HepG2 (cell line): ENCODE data around the gene ADGRG1. TPM values are rescaled to one million over a fixed set of nuclear protein-coding genes. Genes with fewer than 3 reads are reported as not detected.

Source experiments
- ATAC-seq: fragments of 200-7000 bp; cut with Tn5 transposase; 3 replicates; pipeline ENCODE4 v1.9.1; 2020; ENCODE audit warnings: mild to moderate bottlenecking, moderate library complexity
- BruUV-seq: library from RNA; stranded (reverse); fragments of 400-500 nt; replicated peaks from 2 replicates; lab custom pipeline; 2021; lab: Mats Ljungman, UMichigan
- CTCF ChIA-PET: fragments of 300-600 bp; formaldehyde crosslinking; extraction: SDS; loops from one replicate; lab custom pipeline; 2021; ENCODE audit warnings: low total read pairs, inconsistent platforms, low intra/inter-chr PET ratio; lab: Yijun Ruan, JAX
- POLR2A ChIA-PET: fragments of 350-600 bp; sonication (Branson Sonifier 250); formaldehyde crosslinking; loops from one replicate; lab custom pipeline; 2020; ENCODE audit warnings: antibody characterized with exemption, inconsistent platforms; lab: Yijun Ruan, JAX
- DNase-seq: peaks from one replicate; pipeline ENCODE4 v3.0.0-alpha.2; 2015; ENCODE audit warnings: low spot score
- FAIRE-seq: peaks from 3 replicates; lab custom pipeline; 2011; peaks lifted over from hg19 to GRCh38; lab: Jason Lieb, UNC
- H2AFZ ChIP-seq: one replicate; pipeline ENCODE4 v1.6.1; 2011; ENCODE audit warnings: low read length, inconsistent platforms
- H3K27ac ChIP-seq: fragments of 300-600 bp; 3 replicates; pipeline ENCODE4 v1.8.0; 2011; ENCODE audit warnings: mixed run types, mild to moderate bottlenecking, mixed read lengths, low read length, inconsistent platforms; ENCODE audit not compliant: insufficient read depth; ENCODE audit errors: extremely low read length
- H3K27me3 ChIP-seq, 2 experiments: fragments of 200-600 bp in 1 of 2; 2 replicates in 1 of 2; 3 replicates in 1 of 2; pipeline versions ENCODE4 v1.6.0 to v1.8.0; 2011; ENCODE audit warnings: low read length in 2 of 2, mild to moderate bottlenecking in 2 of 2, moderate library complexity in 2 of 2, inconsistent platforms in 1 of 2; ENCODE audit not compliant: insufficient read depth in 2 of 2, control insufficient read depth in 1 of 2
- H3K36me3 ChIP-seq, 2 experiments: fragments of 200-600 bp in 1 of 2; replicated peaks in 1 of 2; 2 replicates in 1 of 2; 3 replicates in 1 of 2; pipeline versions ENCODE4 v1.5.1 to v1.8.0; 2011; ENCODE audit warnings: low read length in 2 of 2, inconsistent platforms in 1 of 2; ENCODE audit not compliant: insufficient read depth in 2 of 2, control insufficient read depth in 1 of 2
- H3K4me1 ChIP-seq: 2 replicates; pipeline ENCODE4 v1.5.1; 2012; ENCODE audit warnings: low read length, inconsistent platforms; ENCODE audit not compliant: insufficient read depth
- H3K4me2 ChIP-seq: 2 replicates; pipeline ENCODE4 v1.6.0; 2011; ENCODE audit warnings: low read depth, low read length, inconsistent platforms
- H3K4me3 ChIP-seq, 3 experiments: fragments of 200-600 bp in 1 of 3; sonication (generic), shearing (Covaris generic) in 1 of 3; replicated peaks in 1 of 3; 2 replicates each; pipeline ENCODE4 v1.5.1; 2011 to 2016; ENCODE audit warnings: low read length in 3 of 3, inconsistent platforms in 2 of 3, low read depth in 2 of 3, mild to moderate bottlenecking in 2 of 3, control low read depth in 1 of 3, mixed read lengths in 1 of 3; ENCODE audit not compliant: insufficient read depth in 1 of 3
- H3K79me2 ChIP-seq: one replicate; pipeline ENCODE4 v1.6.1; 2011; ENCODE audit warnings: low read length, inconsistent platforms; ENCODE audit not compliant: insufficient read depth
- H3K9ac ChIP-seq: 2 replicates; pipeline ENCODE4 v1.6.0; 2011; ENCODE audit warnings: mild to moderate bottlenecking, low read depth, low read length, inconsistent platforms; ENCODE audit not compliant: insufficient read depth
- H3K9me3 ChIP-seq: 2 replicates; pipeline ENCODE4 v1.5.1; 2012; ENCODE audit warnings: mild to moderate bottlenecking, low read length
- H4K20me1 ChIP-seq: 2 replicates; pipeline ENCODE4 v1.6.0; 2011; ENCODE audit warnings: inconsistent platforms, mild to moderate bottlenecking, low read length, moderate library complexity; ENCODE audit not compliant: insufficient read depth
- CHD2 ChIP-seq: IDR thresholded peaks from 2 replicates; pipeline ENCODE4 v1.6.1; 2011; ENCODE audit warnings: low read depth, low read length, improper control_type of control experiment
- ZNF121 ChIP-seq: sonication (generic); formaldehyde crosslinking; IDR thresholded peaks from 2 replicates; pipeline ENCODE4 v1.5.0; 2020; ENCODE audit warnings: mild to moderate bottlenecking, missing genetic modification reagents
- ZNF770 ChIP-seq: sonication (generic); formaldehyde crosslinking; IDR thresholded peaks from 2 replicates; pipeline ENCODE4 v1.5.0; 2020; ENCODE audit warnings: mild to moderate bottlenecking, missing genetic modification reagents
- WGBS: methylation state at CpG from one replicate; pipeline ENCODE4 v1.1.6; 2017; ENCODE audit warnings: low lambda C conversion rate; 5-methylcytosine and 5-hydroxymethylcytosine counted together
- in situ Hi-C: cut with HindIII; loops from 2 replicates; pipeline ENCODE4 v1.10.0; 2017; ENCODE audit warnings: low pct_unique_long_range_greater_than_20kb; ENCODE audit not compliant: extremely low pct_ligation_motif_present
- intact Hi-C: fragments of 100-400 bp; cut with micrococcal nuclease; formaldehyde crosslinking; loops from one replicate; pipeline ENCODE4 v1.10.0; 2022; ENCODE audit not compliant: unreplicated experiment
- polyA plus RNA-seq, 8 experiments: library from polyadenylated mRNA; depleted of rRNA in 3 of 8; stranded (reverse) in 7 of 8; unstranded in 1 of 8; fragments of >200 nt; fragmentation: Illumina TruSeq in 4 of 8; extraction: Trizol in 4 of 8; gene quantifications; 2 replicates each; pipeline versions ENCODE4 v1.2.1 to v1.2.3, GENCODE V29; 2011 to 2016; ENCODE audit warnings: low read depth in 4 of 8, missing spikeins in 1 of 8, mixed read lengths in 1 of 8; ENCODE audit not compliant: insufficient read depth in 1 of 8
- total RNA-seq, 5 experiments: library from RNA; depleted of rRNA; stranded (reverse); fragments of >200 nt; fragmentation: Illumina TruSeq; extraction: Trizol; gene quantifications; 2 replicates each; pipeline ENCODE4 v1.2.3, GENCODE V29; 2016; ENCODE audit warnings: low read depth in 1 of 5

Gene ADGRG1
- total and polyA plus RNA-seq, 2 of the 13 experiments (the other 11 are each of a cell fraction or from before 2014, with no cell fraction given): 2.7 to 5.9 TPM

GRCh38 chr16:57649846-57650245, 21.4 kb downstream of the ADGRG1 start:
- no peak for FAIRE-seq

More at GRCh38 chr16:57649846-57650245, 21.4 kb downstream of the ADGRG1 start:
- intact Hi-C loops: loop anchor here (1.0 kb wide), 6 partner anchors 44 to 85 kb away; partner anchors contain the start of genes DRC7 and KATNB1
- H3K27me3 ChIP-seq: no peaks in the 10 kb centered on the region
- ATAC-seq: no peak
- DNase-seq: no peak
- TF ChIP-seq ZNF770 (peak; percentile 22; the same call in 1 of the 2 replicates), ZNF121 (CRISPR knock-in tag) (peak; percentile 70; the same call in 1 of the 2 replicates), CHD2 (no peak)
- in situ Hi-C loops: loop anchor here (5.0 kb wide), 1 partner anchor 48 kb away; no protein-coding TSS in a partner anchor
- H2AFZ ChIP-seq: no peak overlapping the region
- H3K4me1 ChIP-seq: peaks cover 20% of the 10 kb centered on the region
- POLR2A ChIA-PET: interaction anchor here (1.0 kb wide), 1 partner anchor 86 kb away, joined by 3 read pairs; the partner anchor contains the start of gene KATNB1
- no peaks in the 10 kb centered on the region for H4K20me1 ChIP-seq
- WGBS: 85% methylated on average over 7 of the region's 7 CpGs
- H3K4me3 ChIP-seq: no peak overlapping the region
- H3K36me3 ChIP-seq: no peaks in the 10 kb centered on the region
- CTCF ChIA-PET: interaction anchor here (0.6 to 12.3 kb wide), 19 partner anchors 10 to 350 kb away, joined by 3 to 571 read pairs (median 7); partner anchors contain the start of genes ADGRG3 and KATNB1
- no peak overlapping the region for H3K27ac ChIP-seq
- no peaks in the 10 kb centered on the region for H3K9me3 ChIP-seq
- no peak overlapping the region for H3K9ac ChIP-seq
- no peaks in the 10 kb centered on the region for H3K79me2 ChIP-seq
- H3K4me2 ChIP-seq: no peak overlapping the region
- BruUV-seq: no TSS peak
